H1 (cell line): ENCODE measurements around the gene ASL.
"Not testable (repeated sequence)": the region's sequence is repeated elsewhere in the genome, so short reads cannot be mapped to it uniquely, and the experiment has no call there.

Experiments used
- ASH2L ChIP-seq: fragments of 200-600, 300-600 bp; sonication (generic); IDR thresholded peaks from one replicate; pipeline ENCODE4 v1.7.1; 2017; ENCODE audit warnings: low read length
- CREB1 ChIP-seq: IDR thresholded peaks from 2 replicates; pipeline ENCODE4 v1.6.1; 2012; ENCODE audit warnings: inconsistent platforms
- EGR1 ChIP-seq: IDR thresholded peaks from 2 replicates; pipeline ENCODE4 v1.6.1; 2011; ENCODE audit warnings: low read depth, low read length, borderline replicate concordance
- GTF2F1 ChIP-seq: IDR thresholded peaks from 2 replicates; pipeline ENCODE4 v1.6.1; 2012; ENCODE audit warnings: low read depth, low read length, improper control_type of control experiment, borderline replicate concordance
- HDAC2 ChIP-seq, 2 experiments: fragments of 300-600 bp in 1 of 2; sonication (generic) in 1 of 2; IDR thresholded peaks; 2 replicates each; pipeline ENCODE4 v1.6.1; 2011 to 2012; ENCODE audit warnings: low read depth in 2 of 2, low read length in 2 of 2, mild to moderate bottlenecking in 2 of 2, moderate library complexity in 2 of 2, borderline replicate concordance in 1 of 2, inconsistent platforms in 1 of 2
- JUND ChIP-seq: IDR thresholded peaks from 2 replicates; pipeline ENCODE4 v1.6.1; 2011; ENCODE audit warnings: mild to moderate bottlenecking, improper control_type of control experiment, low read length
- POLR2AphosphoS5 ChIP-seq: IDR thresholded peaks from 2 replicates; pipeline ENCODE4 v1.6.1; 2011; ENCODE audit warnings: low read depth, low read length
- ZNF274 ChIP-seq: IDR thresholded peaks from 2 replicates; pipeline ENCODE4 v1.7.0; 2012; ENCODE audit warnings: low read length, borderline replicate concordance; ENCODE audit errors: extremely low read depth
- TF ChIP-seq, protein P1 (sequence below), 3 experiments: IDR thresholded peaks; 1 replicate in 2 of 3; 2 replicates in 1 of 3; pipeline versions ENCODE4 v1.5.1 to v1.6.1; 2011; ENCODE audit warnings: low read length in 3 of 3, mild to moderate bottlenecking in 3 of 3, inconsistent platforms in 2 of 3, low read depth in 1 of 3, moderate library complexity in 1 of 3; ENCODE audit not compliant: insufficient read depth in 1 of 3; ENCODE audit errors: control extremely low read depth in 1 of 3
- TF ChIP-seq, protein P2 (sequence below): IDR thresholded peaks from 2 replicates; pipeline ENCODE4 v1.6.1; 2011; ENCODE audit warnings: low read depth, mild to moderate bottlenecking, low read length; ENCODE audit not compliant: insufficient read depth

- TF ChIP-seq, protein P1, sequence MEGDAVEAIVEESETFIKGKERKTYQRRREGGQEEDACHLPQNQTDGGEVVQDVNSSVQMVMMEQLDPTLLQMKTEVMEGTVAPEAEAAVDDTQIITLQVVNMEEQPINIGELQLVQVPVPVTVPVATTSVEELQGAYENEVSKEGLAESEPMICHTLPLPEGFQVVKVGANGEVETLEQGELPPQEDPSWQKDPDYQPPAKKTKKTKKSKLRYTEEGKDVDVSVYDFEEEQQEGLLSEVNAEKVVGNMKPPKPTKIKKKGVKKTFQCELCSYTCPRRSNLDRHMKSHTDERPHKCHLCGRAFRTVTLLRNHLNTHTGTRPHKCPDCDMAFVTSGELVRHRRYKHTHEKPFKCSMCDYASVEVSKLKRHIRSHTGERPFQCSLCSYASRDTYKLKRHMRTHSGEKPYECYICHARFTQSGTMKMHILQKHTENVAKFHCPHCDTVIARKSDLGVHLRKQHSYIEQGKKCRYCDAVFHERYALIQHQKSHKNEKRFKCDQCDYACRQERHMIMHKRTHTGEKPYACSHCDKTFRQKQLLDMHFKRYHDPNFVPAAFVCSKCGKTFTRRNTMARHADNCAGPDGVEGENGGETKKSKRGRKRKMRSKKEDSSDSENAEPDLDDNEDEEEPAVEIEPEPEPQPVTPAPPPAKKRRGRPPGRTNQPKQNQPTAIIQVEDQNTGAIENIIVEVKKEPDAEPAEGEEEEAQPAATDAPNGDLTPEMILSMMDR (IDR thresholded peaks at IDR 0.05; ENCODE audit: control extremely low read depth in 1 of 3, insufficient read depth in 1 of 3, low read depth in 1 of 3, low read length in 3 of 3): not testable (repeated sequence)
- TF ChIP-seq CREB1; GTF2F1; ASH2L; POLR2AphosphoS5; HDAC2 (IDR thresholded peaks at IDR 0.05; ENCODE audit: borderline replicate concordance in 1 of 2, low read depth in 2 of 2, low read length in 2 of 2); ZNF274; JUND; EGR1: not testable (repeated sequence)
- TF ChIP-seq, protein P2, sequence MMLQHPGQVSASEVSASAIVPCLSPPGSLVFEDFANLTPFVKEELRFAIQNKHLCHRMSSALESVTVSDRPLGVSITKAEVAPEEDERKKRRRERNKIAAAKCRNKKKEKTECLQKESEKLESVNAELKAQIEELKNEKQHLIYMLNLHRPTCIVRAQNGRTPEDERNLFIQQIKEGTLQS: not testable (repeated sequence)
Measured at GRCh38 chr7:66049886-66050285, 25.7 kb upstream of the ASL start.
